Measurements from ENCODE around the gene CNTNAP2.

- TF ChIP-seq CTCF (IDR thresholded peaks at IDR 0.05) (no peak), POLR2A (IDR thresholded peaks at IDR 0.05) (no peak)
Observed at GRCh38 chr7:147497246-147497645, 1380.6 kb downstream of the CNTNAP2 start.
